ENCODE results near the gene PRICKLE4. TPM values are rescaled to one million over a fixed set of nuclear protein-coding genes. Genes with fewer than 3 reads are reported as not detected.
A peak's percentile ranks its signal among the peaks of the same experiment; 100 is the strongest.
"Not testable (repeated sequence)": the region's sequence is repeated elsewhere in the genome, so short reads cannot be mapped to it uniquely, and the experiment has no call there.

Gene PRICKLE4
- total RNA-seq, 1 donor from 2014 or later, result 3.3 TPM

- intact Hi-C loops (cut with DNase I), result loop anchor here (1.0 to 10.0 kb wide), 6 partner anchors 52 to 1098 kb away; partner anchors contain the start of genes BYSL, MED20, MRPS10 and TFEB
- ATAC-seq, result peak; percentile 93
- DNase-seq (ENCODE audit: missing footprints), result peak; percentile 94
Observed at GRCh38 chr6:41786451-41787218, 6.1 kb downstream of the PRICKLE4 start.

- intact Hi-C loops (cut with DNase I), result loop anchor here (1.0 to 10.0 kb wide), 6 partner anchors 53 to 1097 kb away; partner anchors contain the start of genes BYSL, MED20, MRPS10 and TFEB
- DNase-seq (ENCODE audit: missing footprints) (peak; percentile 97), ATAC-seq (peak; percentile 86)
Observed at GRCh38 chr6:41787219-41787917, 6.8 kb downstream of the PRICKLE4 start, which contains the start of gene TOMM6. Gene TOMM6 (plus strand): TSS chr6:41787694. CDS start chr6:41787698, 4 bp downstream.

- intact Hi-C loops (cut with DNase I), result loop anchor here (5.0 to 10.0 kb wide), 3 partner anchors 108 to 1095 kb away; partner anchors contain the start of genes MRPS10 and USP49
- no peak for ATAC-seq
- DNase-seq (ENCODE audit: missing footprints), result no peak
Observed at GRCh38 chr6:41789390-41789724, 8.8 kb downstream of the PRICKLE4 start.

- intact Hi-C loops (cut with DNase I), result no loop called here
- ATAC-seq (no peak), DNase-seq (ENCODE audit: missing footprints) (no peak)
Observed at GRCh38 chr6:41790045-41790444, 9.5 kb downstream of the PRICKLE4 start.

GRCh38 chr6:41791305-41791704 lies 10.7 kb downstream of the PRICKLE4 start:
- intact Hi-C loops (cut with DNase I), result no loop called here
- no peak for DNase-seq (ENCODE audit: missing footprints)
- ATAC-seq, result no peak

- intact Hi-C loops (cut with DNase I), result no loop called here
- DNase-seq (ENCODE audit: missing footprints), result peak; percentile 70
- no peak for ATAC-seq
Observed at GRCh38 chr6:41791984-41792383, 11.4 kb downstream of the PRICKLE4 start.

GRCh38 chr6:41796474-41796873 lies 15.9 kb downstream of the PRICKLE4 start:
- DNase-seq (ENCODE audit: missing footprints) (no peak), ATAC-seq (no peak)
- intact Hi-C loops (cut with DNase I), result no loop called here

GRCh38 chr6:41798901-41799558 lies 18.4 kb downstream of the PRICKLE4 start:
- no peak for ATAC-seq
- intact Hi-C loops (cut with DNase I), result no loop called here
- peak; percentile 46 for DNase-seq (ENCODE audit: missing footprints)

- intact Hi-C loops (cut with DNase I), result no loop called here
- ATAC-seq, result no peak
- DNase-seq (ENCODE audit: missing footprints), result no peak
Observed at GRCh38 chr6:41799559-41799911, 19.0 kb downstream of the PRICKLE4 start.

GRCh38 chr6:41801380-41801779 lies 20.8 kb downstream of the PRICKLE4 start:
- no peak for DNase-seq (ENCODE audit: missing footprints)
- intact Hi-C loops (cut with DNase I), result no loop called here
- ATAC-seq, result no peak

GRCh38 chr6:41805830-41806774 lies 25.5 kb downstream of the PRICKLE4 start:
- ATAC-seq (peak; percentile 16), DNase-seq (ENCODE audit: missing footprints) (no peak)
- intact Hi-C loops (cut with DNase I), result no loop called here

- no peak for DNase-seq (ENCODE audit: missing footprints)
- intact Hi-C loops (cut with DNase I), result no loop called here
- ATAC-seq, result no peak
Observed at GRCh38 chr6:41811095-41811494, 30.5 kb downstream of the PRICKLE4 start.

- intact Hi-C loops (cut with DNase I); ATAC-seq; DNase-seq (ENCODE audit: missing footprints): not testable (repeated sequence)
Observed at GRCh38 chr6:41811946-41812345, 31.4 kb downstream of the PRICKLE4 start.

GRCh38 chr6:41813469-41813868 lies 32.9 kb downstream of the PRICKLE4 start:
- DNase-seq (ENCODE audit: missing footprints) (no peak), ATAC-seq (no peak)
- intact Hi-C loops (cut with DNase I), result no loop called here

GRCh38 chr6:41813956-41814355 lies 33.4 kb downstream of the PRICKLE4 start:
- intact Hi-C loops (cut with DNase I), result no loop called here
- no peak for ATAC-seq
- no peak for DNase-seq (ENCODE audit: missing footprints)

- no peak for ATAC-seq
- intact Hi-C loops (cut with DNase I), result no loop called here
Observed at GRCh38 chr6:41814629-41815028, 34.0 kb downstream of the PRICKLE4 start.

GRCh38 chr6:41815587-41815986 lies 35.0 kb downstream of the PRICKLE4 start:
- ATAC-seq, result peak; percentile 74

More at GRCh38 chr6:41814629-41815028, 34.0 kb downstream of the PRICKLE4 start:
- no peak for DNase-seq (ENCODE audit: missing footprints)

GRCh38 chr6:41818271-41819054 lies 37.9 kb downstream of the PRICKLE4 start:
- no peak for DNase-seq (ENCODE audit: missing footprints)
- intact Hi-C loops (cut with DNase I), result no loop called here
- no peak for ATAC-seq

More at GRCh38 chr6:41815587-41815986, 35.0 kb downstream of the PRICKLE4 start:
- intact Hi-C loops (cut with DNase I), result no loop called here
- no peak for DNase-seq (ENCODE audit: missing footprints)
